DMS114 treated with DMSO at 0.1 percent for 48 hours (cell line): ENCODE measurements around the gene SDC4.
"Not testable (repeated sequence)": the region's sequence is repeated elsewhere in the genome, so short reads cannot be mapped to it uniquely, and the experiment has no call there.

Experiments used
- DNase-seq: peaks from one replicate; lab custom pipeline; 2025; ENCODE audit not compliant: unreplicated experiment; lab: John Stamatoyannopoulos, UW

The SDC4 gene

GRCh38 chr20:45365444-45365970 is 17.3 kb upstream of the SDC4 start:
- DNase-seq = no peak

GRCh38 chr20:45363611-45364492 is 15.6 kb upstream of the SDC4 start:
- no peak for DNase-seq

- DNase-seq = peak; percentile 97
These were observed 14.8 kb upstream of the SDC4 start, which contains the start of gene SYS1 for GRCh38 chr20:45362804-45363610. Gene SYS1 (plus strand): TSS chr20:45363156. CDS start chr20:45363532, 376 bp downstream.

GRCh38 chr20:45361793-45362192 is 13.6 kb upstream of the SDC4 start:
- DNase-seq = no peak

- DNase-seq = no peak
These were observed 11.4 kb upstream of the SDC4 start for GRCh38 chr20:45359406-45360148.

- DNase-seq = no peak
These were observed 10.8 kb upstream of the SDC4 start for GRCh38 chr20:45359069-45359405.

- no peak for DNase-seq
These were observed 10.3 kb upstream of the SDC4 start for GRCh38 chr20:45358282-45359068.

- no peak for DNase-seq
These were observed 7.2 kb upstream of the SDC4 start for GRCh38 chr20:45355209-45356084.

GRCh38 chr20:45354423-45355208 is 6.4 kb upstream of the SDC4 start:
- no peak for DNase-seq

- no peak for DNase-seq
These were observed 5.5 kb upstream of the SDC4 start for GRCh38 chr20:45353746-45354145.

- no peak for DNase-seq
These were observed 4.5 kb upstream of the SDC4 start for GRCh38 chr20:45352729-45353128.

GRCh38 chr20:45350795-45351194 is 2.6 kb upstream of the SDC4 start:
- not testable (repeated sequence) for DNase-seq

- no peak for DNase-seq
These were observed 2.0 kb upstream of the SDC4 start for GRCh38 chr20:45350217-45350616.

GRCh38 chr20:45347297-45347935 is 808 bp downstream of the SDC4 start:
- DNase-seq = no peak

GRCh38 chr20:45346851-45347250 is 1.4 kb downstream of the SDC4 start:
- DNase-seq = no peak

GRCh38 chr20:45346291-45346718 is 1.9 kb downstream of the SDC4 start:
- DNase-seq = no peak

GRCh38 chr20:45345104-45345936 is 2.9 kb downstream of the SDC4 start:
- DNase-seq = no peak
